ENCODE data around the gene SDK2. TPM values are rescaled to one million over a fixed set of nuclear protein-coding genes. Genes with fewer than 3 reads are reported as not detected.

Gene SDK2
- total RNA-seq, 2 experiments from 2014 or later: 10.5 to 11.9 TPM

GRCh38 chr17:73584049-73584448 is 60.2 kb downstream of the SDK2 start:
- CTCF ChIA-PET: no interaction called here
- Mint-ChIP-seq H3K27me3 (no peaks in the 10 kb centered on the region), H3K36me3 (ENCODE audit: low read depth) (no peaks in the 10 kb centered on the region), H3K27ac (no peak overlapping the region), H3K9me3 (no peaks in the 10 kb centered on the region), H3K4me3 (no peak overlapping the region), H3K4me1 (peaks cover 27% of the 10 kb centered on the region)
- DNase-seq: no peak
- POLR2A ChIA-PET: no interaction called here

- DNase-seq: no peak
- ChIA-PET CTCF (no interaction called here), POLR2A (no interaction called here)
- Mint-ChIP-seq H3K4me1 (peaks cover 18% of the 10 kb centered on the region), H3K4me3 (no peak overlapping the region), H3K9me3 (no peaks in the 10 kb centered on the region), H3K27me3 (no peaks in the 10 kb centered on the region), H3K36me3 (ENCODE audit: low read depth) (no peaks in the 10 kb centered on the region), H3K27ac (peak overlapping the region; percentile 3)
Observed at GRCh38 chr17:73582821-73583220, 61.4 kb downstream of the SDK2 start.

DNA sequence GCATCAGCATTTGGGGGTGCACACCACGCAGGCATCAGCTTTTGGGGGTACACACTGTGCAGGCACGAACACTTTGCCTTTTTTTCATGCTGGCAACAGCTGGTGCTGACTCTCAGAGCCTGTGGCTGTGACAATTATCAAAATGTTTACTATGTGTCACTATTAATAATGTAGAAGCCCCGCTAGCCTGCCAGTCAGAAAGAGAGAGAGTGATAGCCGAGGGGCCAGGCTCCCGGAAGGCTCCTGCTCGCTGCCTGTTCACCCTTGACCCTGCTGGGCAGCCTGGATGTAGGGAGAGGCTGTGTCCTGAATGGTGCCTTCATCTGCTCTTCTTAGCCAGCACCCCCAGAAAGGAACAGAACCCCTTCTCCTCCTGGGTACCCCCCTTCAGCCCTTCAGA is 61.9 kb downstream of the SDK2 start:
- H3K9me3 Mint-ChIP-seq: no peaks in the 10 kb centered on the region
- ChIA-PET POLR2A (no interaction called here), CTCF (no interaction called here)
- H3K27ac Mint-ChIP-seq: no peak overlapping the region
- H3K4me3 Mint-ChIP-seq: no peak overlapping the region
- H3K27me3 Mint-ChIP-seq: peaks cover 2% of the 10 kb centered on the region
- peaks cover 13% of the 10 kb centered on the region for H3K4me1 Mint-ChIP-seq
- no peak for DNase-seq
- H3K36me3 Mint-ChIP-seq (ENCODE audit: low read depth): no peaks in the 10 kb centered on the region

- H3K27ac Mint-ChIP-seq: no peak overlapping the region
- H3K4me1 Mint-ChIP-seq: peaks cover 7% of the 10 kb centered on the region
- CTCF ChIA-PET: interaction anchor here (0.7 kb wide), 1 partner anchor 53 kb away, joined by 3 read pairs; no protein-coding TSS in a partner anchor
- no peak for DNase-seq
- POLR2A ChIA-PET: no interaction called here
- H3K4me3 Mint-ChIP-seq: no peak overlapping the region
- H3K27me3 Mint-ChIP-seq: peaks cover 2% of the 10 kb centered on the region
- no peaks in the 10 kb centered on the region for H3K36me3 Mint-ChIP-seq (ENCODE audit: low read depth)
- no peaks in the 10 kb centered on the region for H3K9me3 Mint-ChIP-seq
Observed at GRCh38 chr17:73581379-73581778, 62.9 kb downstream of the SDK2 start.

GRCh38 chr17:73580073-73580710 is 64.1 kb downstream of the SDK2 start:
- no peak overlapping the region for H3K27ac Mint-ChIP-seq
- H3K9me3 Mint-ChIP-seq: no peaks in the 10 kb centered on the region
- DNase-seq: no peak
- CTCF ChIA-PET: interaction anchor here (0.8 kb wide), 1 partner anchor 9 kb away, joined by 3 read pairs; no protein-coding TSS in a partner anchor
- no peaks in the 10 kb centered on the region for H3K4me1 Mint-ChIP-seq
- POLR2A ChIA-PET: no interaction called here
- H3K27me3 Mint-ChIP-seq: peaks cover 2% of the 10 kb centered on the region
- H3K4me3 Mint-ChIP-seq: no peak overlapping the region
- H3K36me3 Mint-ChIP-seq (ENCODE audit: low read depth): no peaks in the 10 kb centered on the region

GRCh38 chr17:73576556-73577098 is 67.6 kb downstream of the SDK2 start:
- Mint-ChIP-seq H3K4me3 (no peak overlapping the region), H3K9me3 (no peaks in the 10 kb centered on the region), H3K4me1 (peaks cover 5% of the 10 kb centered on the region), H3K27ac (no peak overlapping the region), H3K27me3 (peaks cover 2% of the 10 kb centered on the region), H3K36me3 (ENCODE audit: low read depth) (no peaks in the 10 kb centered on the region)
- no peak for DNase-seq
- ChIA-PET CTCF (no interaction called here), POLR2A (no interaction called here)

GRCh38 chr17:73575470-73576221 is 68.6 kb downstream of the SDK2 start:
- peaks cover 2% of the 10 kb centered on the region for H3K27me3 Mint-ChIP-seq
- H3K36me3 Mint-ChIP-seq (ENCODE audit: low read depth): no peaks in the 10 kb centered on the region
- ChIA-PET CTCF (no interaction called here), POLR2A (no interaction called here)
- no peak for DNase-seq
- no peak overlapping the region for H3K4me3 Mint-ChIP-seq
- H3K9me3 Mint-ChIP-seq: no peaks in the 10 kb centered on the region
- peaks cover 5% of the 10 kb centered on the region for H3K4me1 Mint-ChIP-seq
- no peak overlapping the region for H3K27ac Mint-ChIP-seq

DNA sequence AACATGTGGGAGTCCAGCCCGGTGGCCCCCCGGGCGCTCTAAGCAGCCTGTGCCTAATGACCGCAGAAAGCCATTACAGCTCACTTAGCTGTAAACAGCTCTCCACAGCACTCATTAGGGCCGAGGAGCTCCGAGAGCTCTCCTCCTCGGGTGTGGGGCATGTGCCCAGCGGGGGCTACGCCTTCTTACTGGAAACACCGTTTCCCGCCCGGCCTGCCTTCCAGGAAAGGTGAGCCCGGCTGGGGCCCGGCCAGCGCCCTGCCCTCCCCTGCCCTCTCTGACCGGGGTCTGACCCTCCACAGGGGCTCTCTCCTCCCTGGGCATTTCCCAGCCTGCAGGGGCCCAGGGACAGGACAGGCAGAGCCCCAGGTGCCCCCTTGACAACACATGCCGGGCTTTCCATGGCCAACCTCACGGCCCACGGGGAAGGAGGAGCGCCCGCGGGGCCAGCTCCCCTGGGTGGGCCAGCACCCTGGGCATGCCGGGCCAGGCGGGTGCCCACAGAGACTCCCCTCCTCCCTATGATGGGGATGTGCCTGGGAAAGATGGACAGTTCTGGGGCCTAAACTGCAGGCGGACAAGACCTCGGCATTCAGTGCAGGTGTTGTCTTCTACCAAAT is 72.6 kb downstream of the SDK2 start:
- Mint-ChIP-seq H3K4me1 (peaks cover 25% of the 10 kb centered on the region), H3K4me3 (no peak overlapping the region), H3K9me3 (no peaks in the 10 kb centered on the region), H3K27ac (no peak overlapping the region), H3K36me3 (ENCODE audit: low read depth) (no peaks in the 10 kb centered on the region), H3K27me3 (no peaks in the 10 kb centered on the region)
- ChIA-PET POLR2A (no interaction called here), CTCF (no interaction called here)
- DNase-seq: no peak

DNA sequence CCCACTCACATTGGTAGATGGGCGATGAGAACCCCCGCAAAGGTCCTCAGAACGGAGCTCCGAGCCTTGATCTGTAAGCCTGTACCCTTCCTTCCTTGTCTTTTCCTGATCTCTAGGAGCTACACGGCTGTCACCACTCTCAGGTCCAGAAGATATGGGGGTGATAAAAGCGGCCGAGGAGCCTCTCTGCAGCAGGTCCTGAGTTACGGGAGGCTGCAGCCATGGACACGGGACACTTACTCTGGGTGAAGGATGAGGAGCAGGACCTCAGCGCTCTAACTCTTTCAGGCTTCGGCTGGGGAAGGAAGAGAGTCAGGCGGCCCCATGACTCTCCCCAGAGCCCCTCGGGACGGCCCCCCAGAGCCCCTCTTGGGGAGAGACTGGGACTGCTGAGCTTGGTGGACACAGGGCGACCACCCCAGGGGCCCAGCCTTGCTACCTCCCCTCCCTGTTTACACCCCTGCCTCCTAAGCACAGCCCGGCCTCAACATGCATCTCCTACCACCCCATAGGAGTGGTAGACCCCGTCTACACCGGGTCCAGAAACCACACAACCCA is 74.4 kb downstream of the SDK2 start:
- CTCF ChIA-PET: interaction anchor here (0.6 kb wide), 1 partner anchor 1013 kb away, joined by 3 read pairs; no protein-coding TSS in a partner anchor
- Mint-ChIP-seq H3K4me3 (no peak overlapping the region), H3K36me3 (ENCODE audit: low read depth) (no peaks in the 10 kb centered on the region), H3K4me1 (peaks cover 29% of the 10 kb centered on the region), H3K27me3 (no peaks in the 10 kb centered on the region), H3K27ac (no peak overlapping the region), H3K9me3 (no peaks in the 10 kb centered on the region)
- POLR2A ChIA-PET: no interaction called here
- DNase-seq: no peak

DNA sequence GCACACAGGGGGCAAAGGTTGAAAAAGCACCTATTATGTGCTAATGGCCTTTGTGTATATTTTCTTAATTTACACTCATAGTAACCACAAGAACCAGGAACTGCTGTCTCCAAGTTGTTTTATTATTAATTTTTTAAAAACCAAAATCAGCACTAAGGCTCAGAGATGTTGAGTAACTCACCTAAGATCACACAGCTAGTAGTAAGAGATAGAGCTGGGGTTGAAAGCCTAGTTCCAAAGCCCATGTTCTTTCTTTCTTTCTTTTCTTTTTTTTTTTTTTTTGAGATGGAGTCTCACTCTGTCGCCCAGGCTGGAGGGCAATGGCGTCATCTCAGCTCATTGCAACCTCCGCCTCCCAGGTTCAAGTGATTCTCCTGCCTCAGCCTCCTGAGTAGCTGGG is 75.3 kb downstream of the SDK2 start:
- no peaks in the 10 kb centered on the region for H3K36me3 Mint-ChIP-seq (ENCODE audit: low read depth)
- ChIA-PET POLR2A (no interaction called here), CTCF (interaction anchor here (0.6 kb wide), 1 partner anchor 1012 kb away, joined by 3 read pairs; no protein-coding TSS in a partner anchor)
- no peaks in the 10 kb centered on the region for H3K27me3 Mint-ChIP-seq
- H3K4me3 Mint-ChIP-seq: no peak overlapping the region
- no peaks in the 10 kb centered on the region for H3K9me3 Mint-ChIP-seq
- peaks cover 29% of the 10 kb centered on the region for H3K4me1 Mint-ChIP-seq
- no peak overlapping the region for H3K27ac Mint-ChIP-seq
- no peak for DNase-seq

DNA sequence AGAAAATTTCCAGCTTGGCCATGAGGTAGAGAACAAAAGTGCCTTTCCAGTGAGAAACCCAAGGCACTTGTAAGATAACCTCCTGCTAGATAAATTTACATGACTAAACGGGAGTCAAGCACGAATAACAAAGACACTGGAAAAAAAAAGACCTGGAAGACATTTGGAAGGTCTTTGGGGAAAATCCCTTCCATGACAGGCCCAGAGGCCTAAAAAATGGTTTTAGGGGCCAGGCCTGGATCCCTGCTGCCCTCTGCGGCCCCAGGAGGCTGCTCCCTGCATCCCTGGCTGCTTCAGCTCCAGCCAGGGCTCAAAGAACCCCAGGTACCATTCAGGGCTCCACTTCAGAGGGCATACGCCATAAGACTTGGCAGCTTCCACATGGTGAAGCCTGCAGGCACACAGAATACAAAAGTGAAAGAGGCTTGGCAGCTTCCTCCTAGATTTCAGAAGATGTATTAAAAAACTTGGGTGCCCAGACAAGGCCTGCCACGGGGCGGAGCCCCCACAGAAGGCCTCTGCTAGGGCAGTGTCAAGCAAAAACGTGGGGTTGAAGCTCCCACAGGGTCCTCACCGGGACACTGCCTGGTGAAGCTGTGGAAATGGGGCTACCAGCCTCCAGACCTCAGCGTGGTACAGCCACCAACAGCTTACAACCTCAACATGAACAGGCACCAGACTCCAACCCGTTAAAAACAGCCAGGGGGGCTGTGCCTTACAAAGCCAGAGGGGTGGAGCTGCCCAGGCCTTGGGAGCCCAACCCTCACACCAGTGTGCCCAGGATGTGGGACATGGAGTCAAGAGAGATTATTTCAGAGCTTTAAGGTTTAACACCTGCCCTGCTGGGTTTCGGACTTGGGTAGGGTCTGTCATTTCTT is 77.1 kb downstream of the SDK2 start:
- ChIA-PET POLR2A (interaction anchor here (0.6 kb wide), 1 partner anchor 11 kb away, joined by 3 read pairs; no protein-coding TSS in a partner anchor), CTCF (interaction anchor here (0.6 to 1.0 kb wide), 6 partner anchors 18 to 1245 kb away, joined by 3 to 4 read pairs (median 3); no protein-coding TSS in a partner anchor)
- Mint-ChIP-seq H3K4me3 (no peak overlapping the region), H3K4me1 (peaks cover 24% of the 10 kb centered on the region), H3K9me3 (no peaks in the 10 kb centered on the region), H3K27ac (peak overlapping the region; percentile 87), H3K36me3 (ENCODE audit: low read depth) (no peaks in the 10 kb centered on the region), H3K27me3 (no peaks in the 10 kb centered on the region)
- peak; percentile 55 for DNase-seq

DNA sequence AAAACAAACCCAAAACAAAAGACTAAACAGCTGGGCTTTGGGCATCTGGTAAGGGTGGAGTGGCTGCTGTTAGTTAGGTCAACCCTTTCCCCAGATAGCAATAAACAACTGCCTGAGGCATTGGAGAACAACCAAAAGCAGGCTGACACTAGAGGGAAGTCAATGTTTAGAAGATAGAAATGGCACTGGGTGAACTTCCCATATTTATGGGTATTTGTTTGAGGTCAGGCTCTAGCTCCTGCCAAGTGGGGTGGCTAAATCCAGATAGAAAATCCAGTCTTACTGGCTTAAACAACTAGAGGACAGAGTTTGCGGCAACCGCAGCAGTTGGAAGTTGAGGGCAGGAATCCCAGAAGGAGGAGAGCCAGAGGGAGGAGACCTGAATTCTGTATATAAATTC is 79.4 kb downstream of the SDK2 start:
- Mint-ChIP-seq H3K4me1 (peaks cover 34% of the 10 kb centered on the region), H3K27me3 (no peaks in the 10 kb centered on the region), H3K9me3 (no peaks in the 10 kb centered on the region), H3K27ac (no peak overlapping the region), H3K4me3 (no peak overlapping the region), H3K36me3 (ENCODE audit: low read depth) (no peaks in the 10 kb centered on the region)
- CTCF ChIA-PET: interaction anchor here (1.0 kb wide), 1 partner anchor 16 kb away, joined by 3 read pairs; no protein-coding TSS in a partner anchor
- POLR2A ChIA-PET: no interaction called here
- DNase-seq: no peak
